Hematopoietic multipotent progenitor cell treated with erythropoietin and hydrocortisone succinate and interleukin-3 and kit ligand, for 6 days (in vitro differentiated cells): ENCODE results near the gene KCTD16.

Experiments used
- DNase-seq: peaks from one replicate; pipeline ENCODE4 v3.0.0-alpha.2; 2015

Gene KCTD16

GRCh38 chr5:144210655-144211054 is 40.0 kb downstream of the KCTD16 start:
- no peak for DNase-seq

GRCh38 chr5:144219869-144220268 is 49.2 kb downstream of the KCTD16 start:
- no peak for DNase-seq

GRCh38 chr5:144227363-144227999 is 56.8 kb downstream of the KCTD16 start:
- no peak for DNase-seq

- no peak for DNase-seq
Observed at GRCh38 chr5:144230806-144231205, 60.1 kb downstream of the KCTD16 start.

GRCh38 chr5:144232285-144232684 is 61.6 kb downstream of the KCTD16 start:
- no peak for DNase-seq

- no peak for DNase-seq
Observed at GRCh38 chr5:144236499-144236898, 65.8 kb downstream of the KCTD16 start.

GRCh38 chr5:144237851-144238250 is 67.2 kb downstream of the KCTD16 start:
- peak; percentile 5 for DNase-seq

- DNase-seq, result no peak
Observed at GRCh38 chr5:144247131-144247530, 76.5 kb downstream of the KCTD16 start.

GRCh38 chr5:144248015-144248414 is 77.3 kb downstream of the KCTD16 start:
- DNase-seq, result no peak

GRCh38 chr5:144249755-144250464 is 79.2 kb downstream of the KCTD16 start:
- no peak for DNase-seq

GRCh38 chr5:144254552-144254951 is 83.9 kb downstream of the KCTD16 start:
- no peak for DNase-seq

GRCh38 chr5:144260121-144260520 is 89.4 kb downstream of the KCTD16 start:
- no peak for DNase-seq

- DNase-seq, result no peak
Observed at GRCh38 chr5:144265643-144266247, 95.1 kb downstream of the KCTD16 start.

- no peak for DNase-seq
Observed at GRCh38 chr5:144267961-144268513, 97.4 kb downstream of the KCTD16 start.

- DNase-seq, result no peak
Observed at GRCh38 chr5:144273232-144274027, 102.8 kb downstream of the KCTD16 start.

GRCh38 chr5:144275329-144275728 is 104.7 kb downstream of the KCTD16 start:
- no peak for DNase-seq

GRCh38 chr5:144276034-144276822 is 105.6 kb downstream of the KCTD16 start:
- no peak for DNase-seq

GRCh38 chr5:144281784-144282183 is 111.1 kb downstream of the KCTD16 start:
- DNase-seq, result no peak

GRCh38 chr5:144284036-144284435 is 113.4 kb downstream of the KCTD16 start:
- DNase-seq, result no peak

GRCh38 chr5:144284931-144285502 is 114.3 kb downstream of the KCTD16 start:
- no peak for DNase-seq

GRCh38 chr5:144289277-144289676 is 118.6 kb downstream of the KCTD16 start:
- no peak for DNase-seq

GRCh38 chr5:144292029-144292428 is 121.4 kb downstream of the KCTD16 start:
- DNase-seq, result no peak
